Activated CD4-positive, CD25-positive, alpha-beta regulatory T cell treated with anti-CD3 and anti-CD28 coated beads, Interleukin-2, amount 50 U/mL, for 72 hours (primary cell): ENCODE results near the gene PAOX.
A peak's percentile ranks its signal among the peaks of the same experiment; 100 is the strongest.

Experiments
- DNase-seq: peaks from one replicate; pipeline ENCODE4 v3.0.0; 2021

PAOX gene

GRCh38 chr10:133388236-133388972, 9.3 kb downstream of the PAOX start:
- peak; percentile 26 for DNase-seq

GRCh38 chr10:133388973-133389818, 10.1 kb downstream of the PAOX start:
- DNase-seq = peak; percentile 36

- DNase-seq = no peak
Observed at GRCh38 chr10:133390597-133391248, 11.7 kb downstream of the PAOX start.

- no peak for DNase-seq
Observed at GRCh38 chr10:133391249-133391635, 12.2 kb downstream of the PAOX start.

- no peak for DNase-seq
Observed at GRCh38 chr10:133391761-133392518, 12.9 kb downstream of the PAOX start.

GRCh38 chr10:133393401-133394063, 14.5 kb downstream of the PAOX start:
- no peak for DNase-seq

- peak; percentile 98 for DNase-seq
Observed at GRCh38 chr10:133394064-133394663, 15.1 kb downstream of the PAOX start, which contains the start of gene MTG1. MTG1 (plus strand) TSS chr10:133394157; CDS start chr10:133394221, 64 bp downstream.

- DNase-seq = no peak
Observed at GRCh38 chr10:133394801-133395221, 15.7 kb downstream of the PAOX start.

- no peak for DNase-seq
Observed at GRCh38 chr10:133396035-133396624, 17.1 kb downstream of the PAOX start.

- DNase-seq = no peak
Observed at GRCh38 chr10:133397938-133398337, 18.9 kb downstream of the PAOX start.

- no peak for DNase-seq
Observed at GRCh38 chr10:133399123-133399601, 20.1 kb downstream of the PAOX start.

- no peak for DNase-seq
Observed at GRCh38 chr10:133400624-133401424, 21.8 kb downstream of the PAOX start.

- no peak for DNase-seq
Observed at GRCh38 chr10:133401500-133401899, 22.4 kb downstream of the PAOX start.

- DNase-seq = no peak
Observed at GRCh38 chr10:133401981-133402725, 23.1 kb downstream of the PAOX start.

- no peak for DNase-seq
Observed at GRCh38 chr10:133403359-133403758, 24.3 kb downstream of the PAOX start.

GRCh38 chr10:133403784-133404183, 24.7 kb downstream of the PAOX start:
- DNase-seq = no peak

- DNase-seq = no peak
Observed at GRCh38 chr10:133405272-133405671, 26.2 kb downstream of the PAOX start.

GRCh38 chr10:133405844-133406527, 26.9 kb downstream of the PAOX start:
- DNase-seq = no peak
